WI38 (cell line): Measurements from ENCODE around the gene PFDN1.

Experiments
- H3K4me3 ChIP-seq: 2 replicates; pipeline ENCODE4 v1.5.1; 2011; ENCODE audit warnings: low read depth, mild to moderate bottlenecking, control low read depth, low read length
- CTCF ChIP-seq: IDR thresholded peaks from 2 replicates; pipeline ENCODE4 v1.5.1; 2012; ENCODE audit warnings: low read depth, mild to moderate bottlenecking, control low read depth, low read length

Gene PFDN1

GRCh38 chr5:140295414-140295813, 7.5 kb downstream of the PFDN1 start:
- no peak for TF ChIP-seq CTCF
- H3K4me3 ChIP-seq, result no peak overlapping the region

GRCh38 chr5:140294753-140295152, 8.1 kb downstream of the PFDN1 start:
- no peak for TF ChIP-seq CTCF
- H3K4me3 ChIP-seq, result no peak overlapping the region

- no peak overlapping the region for H3K4me3 ChIP-seq
- TF ChIP-seq CTCF, result no peak
Observed at GRCh38 chr5:140293849-140294100, 9.1 kb downstream of the PFDN1 start.

GRCh38 chr5:140293091-140293848, 9.6 kb downstream of the PFDN1 start:
- H3K4me3 ChIP-seq, result no peak overlapping the region
- TF ChIP-seq CTCF, result no peak

- no peak overlapping the region for H3K4me3 ChIP-seq
Observed at GRCh38 chr5:140292212-140293036, 10.5 kb downstream of the PFDN1 start.

GRCh38 chr5:140287801-140288521, 14.9 kb downstream of the PFDN1 start:
- TF ChIP-seq CTCF, result no peak

More at GRCh38 chr5:140292212-140293036, 10.5 kb downstream of the PFDN1 start:
- TF ChIP-seq CTCF, result no peak

GRCh38 chr5:140286424-140286823, 16.5 kb downstream of the PFDN1 start:
- TF ChIP-seq CTCF, result no peak
- H3K4me3 ChIP-seq, result no peak overlapping the region

More at GRCh38 chr5:140287801-140288521, 14.9 kb downstream of the PFDN1 start:
- no peak overlapping the region for H3K4me3 ChIP-seq
